ENCODE data around the gene SLC22A12.

SLC22A12 gene

DNA sequence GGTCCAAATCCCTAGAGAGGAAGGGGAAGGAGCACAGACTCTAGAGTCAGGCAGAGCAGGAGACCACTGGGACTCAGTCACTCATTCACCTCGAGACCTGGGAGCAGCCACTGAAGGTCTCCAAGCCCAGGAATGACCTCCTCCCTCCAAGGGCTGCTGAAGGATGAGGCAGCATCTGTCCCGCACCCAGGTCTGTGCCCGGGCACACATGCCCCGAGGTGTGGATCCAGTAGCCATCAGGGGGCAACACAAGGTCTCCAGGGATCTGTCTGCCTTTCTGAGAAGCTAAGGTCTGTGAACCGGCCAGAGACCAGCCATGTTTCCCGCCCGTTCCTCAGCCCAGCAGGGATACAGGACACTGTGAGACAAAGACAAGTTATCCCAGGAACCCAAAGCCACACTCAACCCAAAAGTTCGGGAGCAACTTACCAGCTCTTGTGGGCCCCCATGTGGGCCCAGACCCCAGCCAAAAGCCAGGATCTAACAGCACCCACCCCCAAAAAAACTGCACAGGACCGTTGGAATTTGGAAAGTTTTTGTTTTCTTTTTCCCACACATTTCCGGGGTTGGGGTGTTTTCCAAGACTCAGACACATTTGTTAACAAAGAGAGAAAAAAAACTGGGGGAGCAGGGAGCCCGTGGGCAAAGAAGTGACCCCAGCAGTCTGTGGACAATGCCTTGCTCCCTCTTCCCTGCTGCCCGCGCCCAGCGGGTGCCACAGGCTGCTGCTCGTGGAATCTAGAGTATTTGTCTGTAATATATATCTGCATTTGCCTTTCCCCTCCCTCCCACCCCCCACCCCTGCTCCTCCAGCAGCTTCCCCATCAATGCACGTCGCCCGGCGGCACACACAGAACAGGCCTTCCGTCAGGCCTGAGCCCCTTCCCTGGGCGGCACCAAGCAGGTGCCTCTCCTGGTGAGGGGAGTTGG lies 14.9 kb downstream of the SLC22A12 start:
- no peak for DNase-seq

DNA sequence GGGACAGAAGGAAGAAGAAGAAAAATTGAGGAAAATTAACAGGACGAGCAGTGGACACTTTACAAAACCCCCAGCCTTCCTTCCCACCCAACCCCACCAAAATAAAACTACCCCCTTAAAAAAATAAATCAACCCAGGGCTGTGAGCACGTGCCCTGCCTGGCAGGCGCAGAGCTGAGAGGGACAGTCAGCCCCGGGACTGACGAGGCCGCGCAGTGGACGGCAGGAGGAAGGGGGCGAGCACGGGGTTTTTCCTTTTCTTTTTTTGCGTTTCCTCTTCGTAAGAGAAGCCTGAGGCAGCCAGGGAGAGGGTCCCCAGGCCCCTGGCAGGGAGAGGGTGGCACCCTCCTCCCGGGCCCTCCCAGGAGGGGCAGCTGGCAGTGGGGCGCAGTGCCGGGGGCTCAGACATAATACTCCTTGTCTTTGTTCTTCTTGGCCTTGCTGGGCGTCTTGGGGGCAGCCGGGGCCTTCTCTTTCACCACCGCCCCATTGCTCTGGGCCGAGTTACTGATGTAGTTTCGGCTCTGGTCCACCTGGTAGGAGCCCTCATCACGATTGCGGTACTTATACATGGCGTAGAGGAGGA lies 15.9 kb downstream of the SLC22A12 start:
- DNase-seq = no peak

DNA sequence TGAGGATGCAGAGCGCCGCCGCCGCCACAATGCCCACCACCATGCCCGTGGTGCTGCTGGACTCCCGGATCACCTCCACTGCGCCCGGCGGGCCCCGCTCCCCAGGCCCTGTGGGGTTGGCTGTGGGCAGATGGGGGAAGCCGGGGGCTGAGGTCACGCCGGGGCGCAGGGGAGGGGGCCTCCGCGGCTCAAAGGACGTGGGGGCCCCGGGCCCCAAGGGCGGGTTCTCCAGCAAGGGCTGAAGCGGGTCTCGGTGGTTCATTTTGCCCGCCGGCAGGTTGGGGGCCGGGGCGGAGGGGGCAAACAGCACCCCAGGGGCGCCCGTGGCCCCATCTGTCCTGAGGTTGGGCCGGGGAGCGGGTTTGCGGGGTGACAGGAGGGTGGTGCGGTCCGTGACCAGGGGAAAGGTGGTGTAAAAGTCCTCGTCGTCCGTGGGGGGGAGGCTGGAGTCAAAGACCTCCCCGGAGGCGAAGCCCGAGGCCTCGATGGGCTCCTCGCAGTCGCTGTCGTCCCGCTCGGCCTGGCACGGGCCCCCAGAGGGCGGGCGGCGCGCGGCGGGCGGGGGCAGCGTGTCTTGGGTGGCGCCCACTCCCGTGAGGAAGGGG lies 16.5 kb downstream of the SLC22A12 start:
- DNase-seq = no peak

DNA sequence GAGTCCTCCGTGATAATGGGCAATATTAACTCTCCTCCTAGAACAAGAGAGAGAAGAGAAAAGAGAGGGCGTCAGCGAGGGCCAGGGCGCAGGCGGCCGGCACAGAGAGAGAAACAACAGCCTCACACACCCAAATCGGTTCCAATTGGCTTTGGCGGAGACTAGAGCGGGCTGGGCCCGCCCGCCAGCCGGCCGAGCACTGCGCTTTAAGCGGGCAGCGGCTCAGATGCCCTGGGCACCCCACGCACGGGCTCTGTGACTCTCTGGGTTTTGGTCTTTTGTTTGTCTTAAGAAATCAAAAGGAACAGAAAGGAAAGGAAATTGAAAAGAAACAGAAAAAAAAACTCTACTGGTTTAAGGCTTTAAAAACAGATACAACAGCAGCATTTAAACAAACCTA lies 17.0 kb downstream of the SLC22A12 start:
- DNase-seq = no peak

DNA sequence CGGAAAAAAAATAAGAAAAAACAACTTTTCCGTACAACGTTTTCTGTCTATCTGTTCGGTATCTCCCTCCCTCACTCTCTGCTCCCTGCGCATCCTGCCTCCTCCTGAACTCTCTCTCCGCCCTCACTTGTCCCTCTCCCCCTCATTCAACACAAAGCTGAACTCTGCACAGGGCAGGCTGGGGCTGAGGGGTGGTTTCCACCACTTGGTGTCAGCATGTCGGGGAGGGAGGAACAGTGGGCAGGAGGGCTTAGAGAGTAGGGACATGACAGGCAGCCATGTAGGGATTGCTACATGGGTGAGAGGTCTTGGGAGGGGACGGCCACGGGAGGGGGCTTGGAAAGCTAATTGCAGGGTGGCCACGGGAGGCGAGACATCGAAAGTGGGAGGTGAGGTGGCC lies 17.6 kb downstream of the SLC22A12 start:
- DNase-seq = no peak

DNA sequence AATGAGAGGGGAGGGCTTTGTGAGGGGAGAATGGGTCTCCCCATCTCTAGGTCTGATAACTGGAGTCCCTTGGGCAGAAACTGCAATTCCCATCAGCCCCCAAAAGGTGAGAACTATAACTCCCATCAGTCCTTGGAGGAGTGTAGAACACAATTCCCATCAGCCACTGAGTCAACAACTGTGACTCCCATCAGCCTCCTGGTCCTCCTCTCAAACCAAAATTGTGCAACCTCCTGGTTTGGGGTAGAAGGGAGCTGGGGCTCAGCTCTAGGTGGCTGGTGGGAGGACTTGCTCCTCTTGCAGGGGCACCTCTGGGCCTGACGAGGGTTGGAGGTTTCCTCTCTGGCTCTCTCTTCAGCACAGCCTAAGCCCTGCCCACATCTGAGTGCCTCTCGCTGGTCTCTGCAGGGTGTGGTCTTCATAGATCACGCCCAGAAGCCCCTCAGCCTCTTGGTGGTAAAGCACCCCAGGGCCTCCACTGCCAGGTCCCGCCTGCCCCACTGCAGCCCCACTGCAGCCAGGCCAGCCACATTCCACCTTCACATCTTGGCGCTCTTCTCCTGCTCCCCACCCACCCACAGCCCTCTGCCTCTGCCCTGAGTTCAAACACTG lies 18.5 kb downstream of the SLC22A12 start:
- no peak for DNase-seq

DNA sequence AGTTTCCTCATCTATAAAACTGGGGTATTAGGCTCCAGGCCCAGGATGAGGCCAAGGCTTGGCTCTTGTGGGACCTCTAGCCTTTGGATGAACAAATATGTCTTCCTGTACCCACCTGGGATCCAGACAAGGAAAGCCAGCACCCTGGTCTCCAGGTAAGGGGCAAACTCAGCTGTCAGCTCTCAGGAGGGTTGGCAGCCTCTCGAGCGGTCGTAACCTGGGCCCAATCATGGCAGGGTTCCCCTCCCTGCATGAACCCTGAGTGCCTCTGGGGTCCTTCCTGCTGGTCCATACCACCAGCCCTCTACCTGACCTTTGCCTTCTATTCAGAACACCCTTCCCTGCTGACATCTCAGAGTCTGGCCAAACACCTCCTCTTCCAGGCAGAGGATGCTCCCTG lies 19.6 kb downstream of the SLC22A12 start:
- no peak for DNase-seq

DNA sequence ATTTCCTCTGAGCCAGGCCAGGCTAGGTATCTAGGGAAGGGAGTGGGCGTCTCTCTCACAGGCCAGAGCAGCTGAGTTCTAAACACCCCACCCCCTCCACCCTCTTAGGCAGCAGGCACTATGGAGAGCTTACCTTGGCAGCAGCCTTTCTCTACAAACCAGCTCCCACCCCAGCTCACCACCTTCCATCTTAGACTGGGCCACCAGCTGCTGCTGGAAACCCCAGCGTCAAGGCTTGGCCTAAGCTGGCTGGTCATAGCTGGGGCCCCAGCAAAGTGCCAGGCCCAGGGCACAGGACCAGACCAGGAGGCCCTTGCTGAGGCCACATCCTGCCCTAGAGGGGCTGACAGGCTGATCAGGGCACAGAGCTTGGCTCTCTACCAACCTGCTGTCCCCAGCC lies 20.2 kb downstream of the SLC22A12 start:
- no peak for DNase-seq

DNA sequence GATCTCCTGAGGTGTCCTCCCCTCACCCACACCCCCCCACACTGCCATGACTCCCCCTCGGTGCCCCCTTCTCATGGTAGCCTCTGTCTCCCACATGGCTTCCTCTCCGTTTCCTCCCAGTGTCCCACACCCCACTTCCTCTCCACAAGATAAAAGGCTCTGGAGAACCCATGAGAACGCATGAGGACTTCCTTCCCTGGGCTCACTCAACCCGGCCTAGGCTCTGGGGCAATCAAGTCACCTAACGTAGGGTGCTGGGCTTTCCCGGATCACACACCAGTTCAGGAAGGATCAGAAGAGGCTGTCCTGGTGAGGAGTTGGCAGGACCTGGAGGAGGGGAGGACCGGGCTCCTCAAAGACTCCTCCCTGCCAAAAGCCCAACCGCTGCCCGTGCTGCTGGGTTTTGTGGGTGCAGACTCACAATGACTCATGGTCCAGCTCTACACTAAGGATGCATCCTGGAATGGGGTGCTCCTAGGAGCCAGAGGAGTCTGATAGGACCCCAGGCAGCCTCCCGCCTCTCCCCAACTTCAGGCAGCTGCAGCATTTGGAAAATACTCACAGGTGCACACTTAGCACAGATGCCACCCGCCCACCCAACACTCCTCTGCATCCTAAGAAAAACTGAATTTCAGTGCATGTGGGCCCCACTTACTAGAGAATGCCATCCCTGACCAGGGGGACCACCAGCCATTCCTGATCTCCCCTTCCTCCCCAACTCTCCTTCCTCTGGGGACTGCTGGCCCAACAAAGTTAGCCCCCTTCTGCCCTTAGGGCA lies 21.0 kb downstream of the SLC22A12 start:
- no peak for DNase-seq

DNA sequence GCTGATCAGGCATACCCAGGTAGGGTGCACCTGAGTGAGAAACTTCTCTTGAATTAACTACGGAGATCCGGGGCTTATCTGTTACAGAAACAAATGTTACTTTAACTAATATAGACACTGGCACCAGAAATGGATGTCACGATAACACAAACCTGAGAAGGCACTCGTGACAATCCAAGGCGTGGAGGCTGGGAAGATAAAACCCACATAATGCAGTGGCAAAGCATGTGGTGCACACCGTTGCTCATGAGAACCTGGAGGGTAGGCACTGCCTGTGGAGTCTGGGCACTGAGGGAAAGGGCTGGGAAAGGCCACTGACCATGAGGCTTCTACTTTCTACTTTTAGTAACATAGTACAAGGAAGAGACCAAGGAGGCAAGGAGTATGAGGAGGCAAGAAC lies 22.6 kb downstream of the SLC22A12 start:
- DNase-seq = no peak

DNA sequence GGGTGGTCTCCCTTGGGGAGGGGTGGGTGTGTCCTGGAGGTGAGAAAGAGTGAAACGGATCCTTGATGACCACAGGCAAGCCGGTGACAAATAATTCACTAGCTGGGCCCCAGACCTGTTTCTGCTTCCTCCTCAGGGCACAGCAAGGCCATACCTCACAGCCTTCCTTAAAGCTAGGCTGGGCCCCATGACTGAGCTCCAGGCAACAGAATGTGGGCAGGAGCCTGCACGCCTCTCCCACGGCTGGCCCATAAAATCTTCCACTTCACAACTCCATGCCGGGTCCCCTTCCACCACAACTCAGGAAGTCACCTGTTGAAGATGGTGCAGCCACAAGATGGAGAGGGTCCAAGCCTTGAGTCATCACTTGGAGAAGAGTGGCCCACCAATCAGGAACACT lies 23.9 kb downstream of the SLC22A12 start:
- DNase-seq = no peak

DNA sequence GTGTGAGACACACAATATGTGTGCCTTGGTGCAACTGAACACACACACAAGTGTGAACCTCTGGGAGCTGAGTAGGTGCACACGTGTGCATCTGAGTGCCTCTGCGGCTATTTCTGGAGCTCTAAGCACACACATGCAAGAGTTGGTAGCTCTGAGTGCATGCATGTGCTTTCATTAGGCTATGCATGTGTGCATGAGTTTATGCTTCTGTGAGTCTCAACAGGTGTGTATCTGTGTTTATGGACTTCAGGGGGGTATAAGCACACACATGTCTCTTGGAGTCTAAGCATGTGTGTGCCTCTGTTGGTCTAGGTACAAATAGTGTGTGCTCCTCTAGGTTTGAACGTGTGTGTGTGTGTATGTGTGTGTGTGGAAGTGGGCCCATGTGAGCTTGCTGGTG lies 25.8 kb downstream of the SLC22A12 start:
- no peak for DNase-seq

DNA sequence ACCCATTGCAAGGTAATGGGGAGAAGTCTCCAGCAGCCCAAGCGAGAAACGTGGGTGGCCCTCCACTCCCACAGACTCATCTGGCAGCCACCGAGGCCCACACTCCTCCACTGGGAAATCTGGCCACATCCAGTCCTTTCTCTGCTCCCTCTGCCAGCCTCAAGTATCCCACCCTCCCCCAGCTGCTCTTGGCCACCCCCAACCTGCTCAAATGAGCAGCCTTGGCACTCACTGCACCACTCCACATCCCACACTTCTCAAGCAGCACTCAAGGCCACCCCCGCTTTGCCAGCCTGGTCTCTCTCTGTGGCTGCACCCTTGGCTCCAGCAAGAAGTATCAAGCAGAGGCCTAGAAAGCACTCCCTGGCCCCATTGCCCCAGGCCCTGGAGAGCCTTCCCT lies 28.2 kb downstream of the SLC22A12 start:
- DNase-seq = no peak

DNA sequence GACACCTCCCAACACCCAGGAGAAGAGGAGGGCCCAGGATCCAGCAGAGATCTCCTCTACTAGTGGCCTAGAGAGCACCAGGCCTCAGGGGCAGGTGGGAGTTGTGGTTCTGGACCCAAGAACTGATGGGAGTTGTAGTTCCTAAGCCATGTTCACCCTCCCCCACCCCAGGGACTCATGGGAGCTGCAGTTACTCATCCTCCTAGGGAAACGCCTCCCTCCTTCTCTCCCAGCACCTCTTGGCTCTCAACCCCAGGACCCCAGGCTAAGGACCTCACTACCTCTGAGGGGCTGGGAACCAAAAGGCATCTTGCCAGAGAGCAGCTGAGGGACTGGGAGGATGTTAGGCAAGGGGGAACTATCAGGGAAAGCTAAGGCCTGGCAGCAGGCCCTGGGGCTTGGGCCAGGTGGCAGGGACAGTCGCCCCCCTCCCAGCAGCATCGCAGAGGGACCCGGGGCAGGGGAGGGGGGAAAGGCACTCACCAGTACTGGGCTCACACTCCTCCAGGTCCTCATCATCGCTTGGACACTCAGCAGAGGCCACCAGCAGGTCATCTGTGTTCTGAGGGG lies 28.9 kb downstream of the SLC22A12 start:
- DNase-seq = no peak

DNA sequence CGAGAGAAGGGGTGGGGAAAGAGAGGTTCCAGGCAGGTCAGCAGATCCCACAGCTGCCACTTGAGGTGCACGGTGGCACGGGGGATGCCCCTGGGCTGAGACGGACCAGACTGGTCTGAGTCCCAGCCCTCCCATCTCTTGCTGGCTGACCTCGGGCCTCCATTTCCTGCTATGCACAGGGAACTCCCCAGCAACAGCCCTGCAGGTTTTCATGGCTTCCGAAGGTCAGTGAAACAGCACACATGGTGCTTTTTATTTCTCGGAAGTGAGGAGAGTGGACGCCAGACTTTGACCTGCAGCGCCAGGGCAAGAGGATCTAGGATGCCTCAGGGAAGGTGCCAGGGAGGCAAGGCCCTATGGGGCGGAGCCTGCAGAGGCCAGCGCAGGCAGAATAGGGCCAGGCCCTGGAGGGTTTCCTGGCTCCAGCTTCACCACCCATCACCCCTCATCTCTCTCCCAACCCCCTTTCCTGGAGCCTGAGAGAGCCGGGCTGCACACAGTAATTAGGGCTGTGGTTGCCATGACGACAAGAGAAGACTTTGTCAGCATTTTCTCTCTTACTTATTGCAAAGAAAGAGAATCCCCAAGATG lies 29.5 kb downstream of the SLC22A12 start:
- DNase-seq = no peak

DNA sequence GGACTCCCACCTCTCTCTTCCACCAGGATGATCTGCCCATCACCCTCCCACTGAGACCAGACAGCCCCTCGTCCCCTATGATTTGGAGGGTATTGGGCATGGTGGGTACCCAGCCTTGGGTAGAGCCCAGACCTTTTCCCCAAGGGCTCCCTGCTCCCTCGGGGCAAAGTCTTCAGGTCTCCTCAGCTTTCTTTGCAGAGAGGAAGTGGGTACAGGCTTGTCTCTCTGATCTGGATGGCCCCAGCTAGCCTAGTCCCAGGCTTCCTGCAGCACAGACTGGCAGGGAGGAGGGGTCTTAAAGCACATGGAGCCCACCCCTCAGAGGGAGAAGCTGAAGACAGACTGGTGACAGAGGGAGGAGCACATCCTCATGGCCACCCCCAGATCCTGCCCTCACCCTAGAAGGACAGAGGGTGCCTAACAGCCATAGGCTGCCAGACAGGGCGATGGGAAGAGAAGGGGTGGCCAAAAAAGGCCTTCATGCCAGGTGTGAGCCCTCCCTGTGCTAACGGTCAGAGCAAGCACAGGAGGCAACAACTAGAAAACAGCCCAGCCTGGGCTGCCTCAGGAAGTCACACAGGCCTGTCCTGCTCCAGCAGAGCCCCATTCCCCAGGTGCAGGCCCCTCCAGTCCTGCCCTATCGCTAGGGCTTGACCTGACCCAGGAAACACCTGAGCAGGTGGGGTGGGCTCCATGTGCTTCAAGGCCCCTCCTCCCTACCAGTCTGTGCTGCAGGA lies 30.4 kb downstream of the SLC22A12 start:
- no peak for DNase-seq

DNA sequence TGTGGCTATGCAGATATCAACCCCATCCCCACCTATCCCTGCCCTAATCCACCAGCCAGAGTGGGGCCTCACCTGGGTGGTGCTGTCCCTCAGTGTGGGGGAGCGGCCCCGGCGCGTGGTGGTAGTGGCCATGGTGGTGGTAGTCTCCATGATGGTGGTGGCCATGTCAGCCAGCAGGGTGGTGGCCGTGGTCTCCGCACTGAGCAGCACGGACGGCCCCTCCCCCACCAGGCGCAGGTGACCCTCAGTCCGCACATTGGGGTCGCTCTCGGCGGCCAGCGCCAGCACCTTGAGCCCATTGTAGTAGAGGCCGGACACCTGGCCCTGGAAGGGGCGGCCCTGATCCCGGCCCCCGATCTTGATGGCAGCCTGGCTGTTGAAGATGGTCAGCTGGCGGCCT lies 31.7 kb downstream of the SLC22A12 start:
- no peak for DNase-seq

DNA sequence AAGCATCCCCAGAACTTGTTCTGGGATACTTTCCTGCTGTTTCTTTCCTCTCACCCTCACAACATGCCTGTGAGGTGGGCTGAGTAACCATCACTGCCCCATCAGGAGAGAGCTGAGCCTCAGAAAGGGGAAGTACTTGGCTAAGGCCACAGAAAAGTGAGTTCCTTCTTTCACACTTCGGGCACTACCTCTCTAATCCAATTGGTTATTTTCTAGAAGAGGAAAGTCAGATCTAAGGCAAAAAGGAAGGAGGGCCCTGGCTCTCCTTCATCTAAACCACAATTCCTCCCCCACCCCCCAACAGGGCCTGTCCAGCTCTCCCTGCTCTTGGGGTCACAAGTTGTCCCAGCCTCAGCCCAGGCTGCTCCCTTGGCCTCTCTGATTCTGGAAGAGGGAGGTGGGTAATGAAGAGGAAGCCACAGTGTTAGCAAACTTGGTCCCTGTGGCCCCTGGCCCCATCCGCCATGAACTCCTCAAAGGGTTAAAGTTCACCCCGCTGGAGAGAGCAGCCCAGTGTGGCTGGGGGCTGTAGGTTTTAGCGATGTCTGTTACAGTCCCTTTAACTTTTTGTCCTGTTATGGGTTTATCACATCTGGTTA lies 34.0 kb downstream of the SLC22A12 start:
- no peak for DNase-seq

DNA sequence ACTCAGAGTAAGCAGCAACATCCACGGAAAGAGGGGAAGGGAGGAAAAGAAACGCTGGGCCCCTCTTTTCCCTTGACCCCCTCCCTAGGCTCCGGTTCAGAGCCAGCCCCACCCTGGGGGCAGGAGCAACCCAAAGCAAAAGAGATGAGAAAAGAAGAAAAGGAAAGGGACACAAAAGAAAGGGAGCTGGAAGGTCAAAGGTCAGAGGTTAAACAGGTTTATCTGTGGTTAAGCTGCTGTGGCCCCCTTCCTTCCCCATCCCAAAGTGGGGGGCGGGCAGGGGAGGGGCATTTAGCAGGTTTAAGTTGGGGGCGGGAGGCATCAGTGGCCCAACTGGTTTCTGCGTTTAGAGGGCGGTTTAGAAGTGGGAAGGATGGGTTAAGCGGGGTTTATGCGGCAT lies 35.6 kb downstream of the SLC22A12 start:
- DNase-seq = no peak

DNA sequence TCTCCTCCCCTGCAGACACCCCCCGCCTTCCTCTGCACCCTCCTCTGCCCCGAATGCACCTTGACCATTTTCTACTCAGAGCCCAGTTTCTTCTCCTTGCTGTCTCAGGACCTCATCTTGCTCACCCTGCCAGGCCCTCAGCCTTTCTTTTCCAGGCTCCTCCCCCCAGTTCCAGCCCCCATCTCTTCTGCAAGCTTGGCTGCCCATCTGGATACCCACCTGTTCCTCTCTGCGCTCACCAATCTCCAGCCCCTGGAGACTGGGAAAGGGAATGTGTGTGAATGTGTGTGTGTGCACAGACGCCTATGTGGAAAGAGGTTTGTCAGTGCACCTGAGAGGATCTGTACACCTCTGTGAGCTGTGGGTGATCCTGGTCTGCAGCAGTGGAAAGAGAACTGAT lies 36.4 kb downstream of the SLC22A12 start:
- peak; percentile 54 for DNase-seq

DNA sequence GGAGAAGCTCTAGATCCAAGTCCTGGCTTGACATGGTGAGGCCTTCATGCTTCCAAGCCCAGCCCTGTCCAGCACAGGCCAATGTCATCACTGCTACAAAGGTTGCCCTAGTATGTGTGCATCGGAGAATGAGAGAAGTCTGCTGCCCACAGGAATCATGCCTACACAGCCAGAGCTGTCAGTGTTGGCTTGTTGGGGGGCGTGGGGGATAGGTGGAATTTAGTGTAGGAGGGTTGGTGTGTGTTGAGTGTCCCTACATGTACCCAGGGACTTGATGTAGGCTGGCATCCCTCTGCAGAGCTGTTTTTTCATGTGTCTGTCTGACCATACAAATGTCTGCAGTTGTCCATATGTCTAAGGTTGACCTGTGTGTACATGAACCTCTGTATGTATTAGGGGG lies 37.6 kb downstream of the SLC22A12 start:
- no peak for DNase-seq
